Stimulated activated CD8-positive, alpha-beta memory T cell treated with anti-CD3 and anti-CD28 coated beads, Interleukin-12 subunit alpha, Interleukin-12 subunit beta, amount 100 ng/mL, for 24 hours (primary cell): Measurements from ENCODE around the gene FBXL2.

Experiments
- DNase-seq: peaks from one replicate; pipeline ENCODE4 v3.0.0-alpha.2; 2020; ENCODE audit errors: extremely low read depth

Gene FBXL2, protein sequence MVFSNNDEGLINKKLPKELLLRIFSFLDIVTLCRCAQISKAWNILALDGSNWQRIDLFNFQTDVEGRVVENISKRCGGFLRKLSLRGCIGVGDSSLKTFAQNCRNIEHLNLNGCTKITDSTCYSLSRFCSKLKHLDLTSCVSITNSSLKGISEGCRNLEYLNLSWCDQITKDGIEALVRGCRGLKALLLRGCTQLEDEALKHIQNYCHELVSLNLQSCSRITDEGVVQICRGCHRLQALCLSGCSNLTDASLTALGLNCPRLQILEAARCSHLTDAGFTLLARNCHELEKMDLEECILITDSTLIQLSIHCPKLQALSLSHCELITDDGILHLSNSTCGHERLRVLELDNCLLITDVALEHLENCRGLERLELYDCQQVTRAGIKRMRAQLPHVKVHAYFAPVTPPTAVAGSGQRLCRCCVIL

DNA sequence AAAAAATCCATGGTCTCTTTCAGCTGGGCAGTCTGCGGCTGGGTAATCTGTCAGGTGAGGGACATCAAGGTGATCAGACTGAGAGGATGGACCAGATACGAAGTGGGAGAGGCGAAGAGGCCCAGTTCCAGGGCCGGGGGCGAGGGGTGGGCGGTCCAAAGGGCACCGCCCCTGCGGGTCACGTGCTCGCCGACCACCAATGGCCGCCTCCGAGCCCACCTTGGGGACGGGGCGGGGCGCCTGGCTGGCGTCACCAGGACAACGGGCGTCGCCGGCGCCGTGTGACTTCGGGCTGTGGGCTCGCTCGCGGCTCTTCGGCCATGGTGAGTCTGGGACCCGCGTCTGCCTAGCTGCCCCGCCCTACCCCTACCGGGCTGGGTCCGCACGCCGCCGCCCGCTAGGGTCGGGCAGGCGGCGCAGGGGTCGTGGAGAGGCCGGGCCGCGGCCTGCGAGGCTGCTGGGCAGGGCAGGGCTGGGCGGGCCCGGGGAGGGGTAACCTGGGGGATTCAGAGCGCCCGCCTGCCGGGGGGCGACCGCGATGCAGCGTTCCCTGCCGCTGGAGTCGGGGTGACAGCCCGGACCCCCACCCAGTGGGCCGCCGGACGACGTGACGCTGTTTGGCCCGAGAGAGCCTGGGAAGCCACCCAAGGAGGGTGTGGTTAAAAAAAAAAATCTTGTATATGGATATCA is at the start of gene FBXL2:
TSS of gene FBXL2 (plus strand) at position 250 of the 690 bp plus-strand sequence. CDS start at position 321, 71 bp downstream.
- no peak for DNase-seq

DNA sequence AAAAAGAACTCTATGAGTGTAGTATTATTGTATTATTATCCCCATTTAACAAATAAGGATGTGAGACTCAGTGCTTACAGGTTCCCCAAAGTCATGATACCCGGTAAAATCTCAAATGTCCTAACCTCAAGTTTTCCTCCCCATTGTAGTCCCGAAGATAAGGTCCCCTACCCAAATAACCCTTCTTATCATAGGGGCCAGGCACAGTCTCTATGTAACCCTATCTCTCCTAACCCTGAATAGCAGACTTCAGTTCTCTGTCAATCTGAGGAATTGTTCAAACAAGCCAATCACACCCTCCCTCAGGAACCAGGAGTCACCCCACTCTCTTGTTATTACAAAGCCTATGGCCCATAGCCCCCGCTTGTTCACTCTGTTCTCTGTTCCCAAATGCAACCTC is 48.2 kb upstream of the FBXL2 start:
- no peak for DNase-seq

DNA sequence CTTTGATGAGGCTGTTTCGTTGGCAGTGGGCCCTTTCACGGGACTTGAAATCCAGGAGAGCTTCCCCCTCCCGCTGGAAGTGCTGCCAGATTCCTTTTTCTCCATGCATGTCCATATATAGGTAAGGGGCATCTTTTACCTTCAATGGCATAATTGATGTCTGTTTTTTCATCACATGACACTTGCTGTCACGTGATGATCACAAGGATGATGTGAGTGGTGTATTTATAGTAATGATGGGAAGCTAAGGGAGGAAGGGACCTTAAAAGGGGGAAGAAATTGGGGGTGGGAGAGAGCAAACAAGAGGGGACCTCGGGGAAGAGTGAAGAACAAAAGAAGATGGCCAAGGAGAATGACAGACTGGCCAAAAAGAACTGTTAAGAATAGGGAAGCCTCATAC is 47.3 kb upstream of the FBXL2 start:
- no peak for DNase-seq

DNA sequence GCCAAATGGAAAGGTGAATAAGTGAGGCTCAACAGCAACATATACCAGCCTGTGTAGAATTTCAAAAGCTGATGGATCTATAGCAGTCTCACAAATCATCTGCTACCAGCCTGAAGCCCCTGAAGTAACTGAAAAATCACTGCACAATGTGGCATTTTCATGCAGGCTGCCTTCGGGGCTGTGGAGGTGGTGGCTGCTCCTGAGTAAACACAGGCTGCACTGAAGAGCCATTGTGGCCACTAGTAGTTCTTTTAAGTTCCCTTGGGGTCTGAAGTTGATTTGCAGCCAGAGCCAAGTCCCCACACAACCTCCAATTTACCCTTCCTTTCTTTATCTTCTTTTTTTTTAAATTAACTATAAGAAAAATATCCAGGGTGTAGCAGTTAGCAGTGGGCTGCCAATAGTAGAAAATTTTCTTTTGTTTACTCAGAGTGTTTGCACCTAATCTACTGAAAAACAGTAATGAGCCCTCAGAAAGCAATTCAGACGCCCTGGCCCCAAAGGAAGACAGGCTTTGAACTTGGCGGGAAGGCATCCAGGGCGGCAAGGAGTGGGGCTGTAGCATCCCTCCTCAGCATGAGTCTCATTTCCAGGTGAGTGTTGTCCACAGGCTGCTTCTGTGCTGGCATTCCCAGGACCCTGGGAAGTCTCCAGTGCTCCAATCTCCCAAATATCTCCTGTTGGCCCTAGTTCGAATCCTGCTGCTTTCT is 45.3 kb upstream of the FBXL2 start:
- no peak for DNase-seq

DNA sequence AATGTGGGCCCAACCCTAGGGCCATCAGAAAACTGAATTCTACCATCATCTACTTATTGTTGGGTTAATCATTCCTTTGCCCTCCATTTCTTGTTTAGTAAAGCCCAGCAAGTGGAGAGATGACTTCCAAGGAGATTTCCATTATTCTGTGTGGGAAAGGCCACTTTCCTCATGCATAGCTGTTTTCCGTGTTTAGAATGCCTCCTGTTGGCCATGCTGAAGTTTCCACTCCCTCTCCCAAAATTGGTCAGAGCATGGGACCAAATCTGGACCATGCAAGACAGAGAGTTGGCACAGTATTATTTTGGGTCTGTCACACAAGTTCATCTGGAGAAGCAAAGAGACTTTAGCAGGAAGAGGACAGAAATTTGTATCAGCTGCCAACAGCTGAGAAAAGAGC is 43.4 kb upstream of the FBXL2 start:
- DNase-seq: no peak

DNA sequence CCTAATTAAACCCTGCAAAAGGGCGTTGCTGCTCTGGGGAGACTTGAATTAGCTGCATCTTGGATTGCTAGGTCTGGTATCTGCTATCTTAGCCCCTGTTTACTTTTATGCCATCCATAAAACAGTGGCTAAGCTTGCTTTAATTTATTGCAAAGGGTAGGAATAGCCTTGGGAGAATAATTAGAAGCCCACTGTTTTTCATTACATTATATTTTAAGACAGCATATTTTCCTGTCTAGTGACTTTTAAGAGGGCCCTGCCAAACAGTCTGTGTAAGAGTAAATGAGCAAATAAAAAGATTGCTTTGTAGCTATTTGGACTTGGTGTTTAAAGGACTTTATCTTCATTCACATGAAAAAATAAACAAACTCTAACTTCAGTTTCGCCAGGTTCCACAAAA is 41.2 kb upstream of the FBXL2 start:
- DNase-seq: no peak

DNA sequence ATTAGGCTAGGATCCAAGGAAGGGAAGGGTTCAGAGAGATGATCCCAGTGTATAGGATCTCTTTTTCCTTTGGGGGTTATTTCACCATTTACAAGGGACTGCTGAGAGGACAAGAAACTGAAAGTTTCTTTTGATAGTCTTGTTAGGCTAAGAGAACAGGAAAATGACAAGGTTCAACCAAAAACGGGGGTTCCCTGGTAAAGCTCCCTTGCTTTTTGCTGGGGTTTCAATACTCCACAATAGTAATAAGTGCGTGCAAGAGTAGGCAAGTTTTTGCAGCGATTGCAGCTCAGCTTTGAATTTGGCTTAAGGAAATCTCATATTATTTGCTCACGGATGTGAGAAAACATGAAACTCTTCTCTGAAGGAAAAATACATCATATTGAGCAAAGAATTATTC is 39.8 kb upstream of the FBXL2 start:
- DNase-seq: no peak

DNA sequence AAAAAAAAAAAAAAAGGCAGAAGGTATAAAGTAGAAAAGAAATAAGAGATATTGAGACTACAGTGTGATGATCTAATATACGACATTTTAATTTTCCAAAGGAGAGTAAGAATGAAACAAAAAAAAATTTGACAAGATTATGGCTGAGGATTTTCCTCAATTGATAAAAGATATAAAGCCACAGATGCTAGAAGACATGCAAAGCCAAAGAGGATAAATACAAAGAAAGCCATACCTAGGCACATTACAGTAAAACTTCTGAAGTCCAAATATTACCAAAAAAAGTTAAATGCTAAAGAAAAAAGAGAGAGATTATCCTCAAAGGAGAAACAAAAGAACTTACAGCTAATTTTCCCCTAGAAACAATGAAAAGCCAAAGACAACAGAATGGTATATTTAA is 38.3 kb upstream of the FBXL2 start:
- DNase-seq: no peak

DNA sequence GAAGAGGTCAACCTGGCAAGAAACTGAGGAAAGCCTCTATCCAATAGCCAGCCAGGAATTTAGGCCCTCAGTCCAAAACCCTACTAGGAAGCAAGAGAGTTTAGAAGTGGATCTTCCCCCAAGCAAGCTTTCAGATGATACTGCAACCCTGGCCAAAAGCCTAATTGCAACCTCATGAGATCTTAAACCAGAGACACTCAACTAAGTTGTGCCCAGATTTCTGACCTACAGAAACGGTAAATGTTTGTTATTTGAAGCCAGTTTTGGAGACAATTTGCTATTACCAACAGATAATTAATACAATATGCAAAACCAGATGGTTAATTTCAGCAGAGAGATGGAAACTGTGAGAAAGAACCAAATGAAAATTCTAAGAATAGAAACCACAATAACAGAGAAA is 37.0 kb upstream of the FBXL2 start:
- no peak for DNase-seq

DNA sequence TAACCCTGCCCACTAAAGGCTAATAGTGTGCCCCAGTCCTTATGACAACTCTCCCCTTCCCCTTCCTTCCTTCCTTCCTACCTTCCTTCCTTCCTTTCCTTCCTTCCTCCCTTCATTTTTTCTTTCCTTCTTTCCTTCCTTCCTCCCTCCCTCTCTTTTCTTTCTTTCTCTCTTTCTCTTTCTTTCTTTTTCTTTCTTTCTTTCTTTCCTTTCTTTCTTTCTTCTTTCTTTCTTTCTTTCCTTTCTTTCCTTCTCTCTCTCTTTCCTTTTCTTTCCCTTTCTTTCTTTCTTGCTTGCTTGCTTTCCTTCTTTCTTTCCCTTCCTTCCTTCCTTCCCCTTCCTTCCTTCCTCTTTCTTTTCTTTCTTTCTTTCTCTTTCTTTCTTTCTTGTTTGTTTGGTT is 30.5 kb upstream of the FBXL2 start:
- no peak for DNase-seq

DNA sequence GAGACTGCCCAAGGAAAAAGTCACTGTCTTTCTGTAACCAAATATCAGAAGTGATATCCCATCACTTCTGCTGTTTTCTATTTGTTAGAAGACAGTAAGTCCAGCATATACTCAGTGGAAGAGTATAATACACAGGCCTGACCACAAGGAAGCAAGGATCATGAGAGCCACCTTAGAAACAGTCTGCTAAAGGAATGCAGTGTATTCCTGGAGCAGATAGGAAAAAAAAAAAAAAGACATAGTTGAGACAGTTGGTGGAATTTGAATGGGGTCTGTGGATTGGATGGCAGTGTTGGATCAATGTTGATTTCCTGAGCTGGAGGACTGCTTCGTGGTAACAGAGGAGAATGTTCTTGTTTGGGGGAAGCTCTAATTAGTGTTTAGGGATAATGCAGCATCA is 26.5 kb upstream of the FBXL2 start:
- no peak for DNase-seq

DNA sequence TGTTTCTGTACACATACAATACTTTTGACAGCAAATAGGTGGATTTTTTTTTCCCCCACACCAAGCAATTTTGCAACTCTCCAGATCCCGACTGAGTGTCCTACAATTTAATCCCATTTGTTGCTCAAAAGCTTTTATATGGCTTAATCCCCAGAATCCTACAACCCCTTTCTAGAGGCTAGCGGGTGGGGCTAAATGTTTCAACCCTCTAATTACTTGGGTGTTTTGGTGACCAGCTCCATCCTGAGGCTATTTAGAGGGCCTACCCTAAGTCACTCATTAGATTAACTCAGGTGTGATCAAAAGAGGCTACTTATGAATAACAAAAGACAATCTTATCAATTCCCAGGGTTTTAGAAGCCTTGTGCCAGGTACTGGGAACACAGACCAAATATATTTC is 21.0 kb upstream of the FBXL2 start:
- no peak for DNase-seq

DNA sequence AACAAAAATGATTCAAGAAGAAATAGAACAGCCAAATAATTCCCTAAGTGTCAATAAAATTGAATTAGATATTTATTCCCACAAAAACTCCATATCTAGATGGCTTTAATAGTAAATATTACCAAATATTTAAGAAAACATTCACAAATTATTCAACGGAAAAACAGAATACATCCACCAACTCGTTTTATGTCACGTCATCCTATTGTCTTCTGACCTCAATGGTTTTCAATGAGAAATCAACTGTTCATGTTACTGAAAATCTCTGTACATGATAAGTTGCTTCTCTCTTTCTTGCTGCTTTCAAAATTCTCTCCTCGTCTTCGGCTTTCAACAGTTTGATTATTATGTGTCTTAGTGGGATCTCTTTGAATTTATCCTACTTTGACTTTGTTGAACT is 17.1 kb upstream of the FBXL2 start:
- no peak for DNase-seq

DNA sequence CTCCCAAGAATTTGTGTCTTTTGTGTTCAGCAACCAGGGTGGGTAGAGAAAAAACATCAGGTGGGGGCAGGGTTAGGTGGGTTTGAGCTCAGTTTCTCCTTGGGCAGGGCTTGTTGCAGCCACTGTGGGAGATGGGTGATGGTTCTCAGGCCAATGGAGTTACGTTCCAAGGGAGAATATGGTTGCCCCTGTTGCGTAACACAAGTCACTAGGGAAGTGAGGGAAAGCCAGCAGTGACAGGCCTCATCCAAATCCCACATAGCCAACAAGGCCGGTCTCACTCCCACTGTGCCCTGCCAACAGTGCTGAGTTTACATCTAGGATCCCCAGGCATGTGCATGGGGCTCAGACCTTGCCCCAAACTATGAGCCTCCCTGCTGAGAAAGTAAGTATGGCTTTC is 7.9 kb upstream of the FBXL2 start:
- DNase-seq: no peak

DNA sequence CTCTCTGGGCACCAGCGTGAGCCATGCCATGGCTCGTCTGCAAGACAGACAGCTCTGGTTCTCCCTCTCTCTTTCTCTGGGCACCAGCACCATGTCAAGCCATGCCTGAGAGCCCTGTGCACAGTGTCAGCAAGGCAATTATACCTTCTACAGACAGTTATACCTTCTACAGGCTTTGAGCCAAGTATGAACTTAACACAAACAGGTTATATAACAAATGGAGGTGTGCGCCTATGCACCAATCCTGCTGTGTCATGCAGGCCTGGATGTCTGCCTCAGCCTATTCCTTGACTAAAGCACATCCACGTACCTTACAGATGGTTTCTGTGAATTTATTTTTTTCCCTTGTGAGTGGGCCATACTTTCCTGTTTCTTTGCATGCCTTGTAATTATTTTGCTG is 5.9 kb upstream of the FBXL2 start:
- no peak for DNase-seq

DNA sequence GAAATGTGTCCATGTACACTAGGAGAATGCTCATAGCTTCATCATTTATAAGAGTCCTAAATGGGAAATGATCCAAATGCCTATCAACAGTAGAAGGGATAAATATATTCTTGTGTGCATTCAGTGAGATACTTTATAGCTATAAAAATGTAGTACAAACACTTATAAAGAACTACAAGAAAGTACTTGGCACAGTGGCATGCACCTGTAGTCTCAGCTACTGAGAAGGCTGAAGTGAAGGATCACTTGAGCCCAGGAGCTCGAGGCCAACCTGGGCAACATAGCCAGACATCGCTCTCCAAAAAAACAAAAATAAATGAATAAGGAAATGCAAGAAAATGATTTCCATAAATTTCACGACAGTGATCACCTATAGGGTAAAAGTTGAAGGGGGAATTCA is 3.6 kb upstream of the FBXL2 start:
- DNase-seq: no peak

DNA sequence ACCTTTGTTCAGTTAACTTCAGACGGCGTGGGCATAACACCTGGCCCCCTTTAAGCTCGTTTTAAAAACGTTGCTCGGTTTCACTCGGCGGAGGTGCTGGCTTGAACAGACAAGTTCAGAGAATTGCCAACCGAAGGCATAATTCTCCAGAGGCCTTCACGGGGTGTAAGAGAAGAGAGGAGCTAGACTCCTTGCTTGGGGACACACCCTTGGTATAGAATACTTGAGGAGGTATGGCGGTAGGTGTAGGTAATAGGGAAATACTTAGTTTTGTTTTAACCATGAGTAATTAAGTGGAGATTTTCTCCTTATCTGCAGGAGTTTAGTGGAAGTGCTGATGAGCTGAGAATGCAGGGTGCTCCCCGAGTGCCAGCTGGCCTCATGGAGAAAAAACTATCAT is 921 bp downstream of the FBXL2 start:
- no peak for DNase-seq

DNA sequence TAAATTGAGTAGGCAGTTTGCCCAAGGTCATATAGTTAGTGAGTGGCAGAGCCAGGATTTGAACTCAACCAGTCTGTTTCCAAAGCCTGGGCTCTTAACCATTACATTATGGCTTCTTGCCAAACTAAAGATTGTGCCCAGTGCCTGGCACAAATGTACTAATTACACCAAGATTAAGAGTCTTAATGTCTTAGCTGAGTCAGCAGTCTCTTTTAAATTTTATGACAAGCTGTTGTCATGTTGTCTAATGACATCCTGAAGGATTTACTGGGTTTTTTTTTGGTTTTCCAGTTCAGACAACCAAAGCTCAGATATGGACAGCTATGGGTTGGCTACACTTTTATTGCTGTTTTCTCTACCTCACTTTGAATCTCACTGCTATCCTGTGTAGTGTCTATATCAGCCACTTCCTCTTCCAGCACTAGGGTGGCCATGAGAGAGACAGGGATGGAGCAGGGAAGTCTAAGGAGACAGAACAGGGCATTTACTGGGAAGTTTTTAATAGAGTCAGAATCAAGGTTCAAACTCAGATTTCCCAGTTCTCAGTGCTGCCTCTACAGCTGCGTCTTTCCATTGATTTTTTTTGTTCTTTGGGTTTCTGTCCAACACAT is 10.5 kb downstream of the FBXL2 start:
- no peak for DNase-seq

DNA sequence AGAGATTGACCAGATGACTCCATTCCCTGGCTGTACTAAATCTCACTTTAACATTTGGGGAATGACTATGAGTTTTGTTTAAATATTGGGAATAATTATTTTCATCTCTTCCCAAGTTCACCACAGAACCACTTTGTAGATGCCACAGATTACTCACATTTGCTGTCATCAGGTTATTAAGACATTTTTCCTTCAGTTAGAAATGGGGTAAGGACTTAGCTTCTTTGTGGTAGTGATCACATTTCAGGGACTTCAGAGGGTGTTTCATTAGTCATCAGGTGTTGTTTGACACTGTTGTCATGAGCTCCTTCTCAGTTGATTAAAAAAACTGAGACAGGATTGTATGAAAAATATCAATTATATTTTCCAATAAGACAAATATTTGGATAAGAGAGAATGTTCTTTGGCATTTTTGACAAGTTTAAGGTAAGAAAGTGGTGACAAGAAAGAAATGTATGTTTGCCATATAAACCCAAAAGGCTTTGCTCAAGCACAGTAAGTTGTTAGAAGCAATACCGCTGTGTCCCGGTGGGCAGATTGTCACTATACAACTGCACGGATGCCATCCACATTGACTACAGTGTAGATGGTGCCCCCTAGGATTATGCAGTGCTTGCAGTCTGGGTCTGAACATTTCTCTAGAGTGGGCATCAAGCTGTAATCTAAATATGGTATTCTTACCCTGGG is 22.3 kb downstream of the FBXL2 start:
- no peak for DNase-seq

DNA sequence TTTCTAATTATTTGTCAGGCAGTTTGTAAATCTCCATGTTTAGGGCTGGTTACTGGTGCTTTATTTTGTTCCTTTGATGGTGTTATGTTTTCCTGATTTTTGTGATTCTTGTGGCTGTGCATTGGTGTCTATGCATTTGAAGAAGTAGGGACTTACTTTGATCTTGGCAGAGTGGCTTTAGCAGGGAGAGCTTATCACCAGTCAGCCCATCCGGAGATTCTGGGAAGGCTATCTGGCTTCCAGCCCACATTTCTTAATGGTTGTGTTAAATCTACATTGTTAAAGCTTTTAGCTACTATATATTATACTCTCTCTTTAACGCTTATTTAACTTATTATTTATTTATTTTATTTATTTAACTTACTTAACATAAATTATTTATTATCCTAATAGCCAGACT is 35.1 kb downstream of the FBXL2 start:
- DNase-seq: no peak

DNA sequence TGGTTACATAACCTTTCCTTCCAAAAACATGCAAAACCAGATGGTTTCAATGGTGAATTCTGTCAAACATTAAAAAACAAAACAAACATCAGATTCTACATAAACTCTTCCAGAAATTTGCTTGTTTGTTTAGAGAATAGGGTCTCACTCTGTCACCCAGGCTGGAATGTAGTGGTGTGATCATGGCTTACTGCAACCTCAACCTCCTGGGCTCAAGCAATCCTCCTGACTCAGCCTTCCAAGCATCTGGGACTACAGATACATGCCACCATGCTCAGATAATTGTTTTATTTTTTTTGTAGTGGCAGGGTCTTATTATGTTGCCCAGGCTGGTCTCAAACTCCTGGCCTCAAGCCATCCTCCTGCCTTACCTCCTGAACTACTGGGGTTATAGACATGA is 36.1 kb downstream of the FBXL2 start:
- DNase-seq: no peak

DNA sequence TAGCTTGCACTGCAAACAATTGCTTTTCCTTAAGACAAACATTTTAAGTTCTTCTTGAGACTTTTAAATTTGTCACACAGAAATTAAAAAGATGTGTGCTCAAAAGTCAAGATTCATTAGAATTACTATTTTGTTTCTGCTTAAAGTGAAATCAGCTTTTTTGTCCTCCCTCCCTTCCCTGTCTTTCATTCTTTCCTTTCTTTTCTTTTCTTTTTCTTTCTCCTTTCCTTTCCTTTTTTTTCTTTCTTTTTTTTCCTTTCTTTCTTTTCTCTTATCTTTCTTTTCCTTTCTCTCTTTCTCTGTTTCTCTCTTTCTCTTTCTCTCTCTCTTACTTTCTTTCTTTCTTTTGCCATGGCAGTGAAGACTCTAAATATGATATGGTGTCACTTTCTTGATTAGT is 37.8 kb downstream of the FBXL2 start:
- DNase-seq: no peak
